ENCODE results near the gene CRACDL. TPM values are rescaled to one million over a fixed set of nuclear protein-coding genes. Genes with fewer than 3 reads are reported as not detected.
A peak's percentile ranks its signal among the peaks of the same experiment; 100 is the strongest.

The CRACDL gene
- total RNA-seq, 6 experiments from 2014 or later = not detected

GRCh38 chr2:98915751-98916358 lies 20.2 kb downstream of the CRACDL start:
- peaks cover 59% of the 10 kb centered on the region for H3K4me1 Mint-ChIP-seq (ENCODE audit: low read depth)
- no peak for TF ChIP-seq CTCF (IDR thresholded peaks at IDR 0.05)
- no peaks in the 10 kb centered on the region for H3K36me3 Mint-ChIP-seq (ENCODE audit: low read depth)
- peak; percentile 57 for DNase-seq
- no peak overlapping the region for H3K4me3 Mint-ChIP-seq
- peaks cover 3% of the 10 kb centered on the region for H3K27me3 Mint-ChIP-seq (ENCODE audit: insufficient read depth)
- H3K9me3 Mint-ChIP-seq = no peaks in the 10 kb centered on the region
- peak overlapping the region; percentile 46 for H3K27ac Mint-ChIP-seq

- DNase-seq = no peak
- Mint-ChIP-seq H3K27ac (peak overlapping the region; percentile 19; the same call in 1 of the 2 replicates), H3K9me3 (no peaks in the 10 kb centered on the region), H3K4me1 (ENCODE audit: low read depth) (peaks cover 60% of the 10 kb centered on the region), H3K4me3 (no peak overlapping the region), H3K36me3 (ENCODE audit: low read depth) (no peaks in the 10 kb centered on the region), H3K27me3 (ENCODE audit: insufficient read depth) (peaks cover 3% of the 10 kb centered on the region)
- no peak for TF ChIP-seq CTCF (IDR thresholded peaks at IDR 0.05)
Observed at GRCh38 chr2:98914713-98915580, 21.1 kb downstream of the CRACDL start.

DNA sequence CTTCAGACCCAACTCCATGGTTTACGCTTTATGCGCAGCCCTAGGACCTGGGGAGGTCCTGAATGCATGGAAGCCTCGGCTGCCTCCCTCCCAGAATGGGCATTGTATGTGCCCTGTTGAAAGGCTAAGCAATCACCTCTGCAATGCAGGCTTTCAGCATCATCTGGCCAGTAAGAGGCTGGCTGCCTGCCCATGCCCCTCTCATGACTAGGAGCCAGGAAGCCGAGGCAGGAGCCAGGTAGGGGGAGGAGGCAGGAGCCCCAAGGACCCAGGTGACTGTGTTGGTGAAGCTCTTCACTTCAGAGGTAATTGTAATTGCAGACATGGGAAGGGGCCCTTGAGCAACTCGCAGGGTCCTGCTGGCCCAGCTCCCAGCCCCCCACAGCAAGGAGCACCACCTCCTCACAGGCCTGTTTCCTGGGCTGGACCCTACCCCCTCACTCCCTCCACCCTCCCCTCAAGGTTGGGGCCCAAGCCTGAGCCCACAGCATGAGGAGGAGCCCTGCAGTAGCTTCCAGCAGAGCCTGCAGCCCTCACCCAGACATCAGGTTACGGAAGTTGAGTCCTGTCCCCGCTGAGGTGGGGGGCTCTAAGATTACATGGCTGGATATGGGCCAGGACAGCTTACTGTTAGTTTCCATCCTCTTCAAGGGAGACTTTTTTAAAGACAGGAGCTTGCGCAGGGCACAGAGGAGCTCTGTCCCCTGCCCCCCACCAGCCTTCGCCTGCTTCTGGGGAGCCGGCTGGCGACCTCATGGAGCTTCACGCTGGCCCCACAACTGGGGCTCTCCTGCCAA lies 21.9 kb downstream of the CRACDL start:
- Mint-ChIP-seq H3K36me3 (ENCODE audit: low read depth) (no peaks in the 10 kb centered on the region), H3K27ac (no peak overlapping the region), H3K4me1 (ENCODE audit: low read depth) (peaks cover 68% of the 10 kb centered on the region), H3K27me3 (ENCODE audit: insufficient read depth) (peaks cover 3% of the 10 kb centered on the region), H3K9me3 (no peaks in the 10 kb centered on the region), H3K4me3 (no peak overlapping the region)
- no peak for DNase-seq
- TF ChIP-seq CTCF (IDR thresholded peaks at IDR 0.05) = no peak

- no peak for DNase-seq
- peaks cover 3% of the 10 kb centered on the region for H3K27me3 Mint-ChIP-seq (ENCODE audit: insufficient read depth)
- H3K36me3 Mint-ChIP-seq (ENCODE audit: low read depth) = no peaks in the 10 kb centered on the region
- H3K27ac Mint-ChIP-seq = peak overlapping the region; percentile 59
- no peaks in the 10 kb centered on the region for H3K9me3 Mint-ChIP-seq
- TF ChIP-seq CTCF (IDR thresholded peaks at IDR 0.05) = no peak
- peaks cover 77% of the 10 kb centered on the region for H3K4me1 Mint-ChIP-seq (ENCODE audit: low read depth)
- no peak overlapping the region for H3K4me3 Mint-ChIP-seq
Observed at GRCh38 chr2:98912957-98913915, 22.8 kb downstream of the CRACDL start.
